ENCODE data around the gene C2orf74.
A peak's percentile ranks its signal among the peaks of the same experiment; 100 is the strongest.
"Not testable (repeated sequence)": the region's sequence is repeated elsewhere in the genome, so short reads cannot be mapped to it uniquely, and the experiment has no call there.

C2orf74 gene

DNA sequence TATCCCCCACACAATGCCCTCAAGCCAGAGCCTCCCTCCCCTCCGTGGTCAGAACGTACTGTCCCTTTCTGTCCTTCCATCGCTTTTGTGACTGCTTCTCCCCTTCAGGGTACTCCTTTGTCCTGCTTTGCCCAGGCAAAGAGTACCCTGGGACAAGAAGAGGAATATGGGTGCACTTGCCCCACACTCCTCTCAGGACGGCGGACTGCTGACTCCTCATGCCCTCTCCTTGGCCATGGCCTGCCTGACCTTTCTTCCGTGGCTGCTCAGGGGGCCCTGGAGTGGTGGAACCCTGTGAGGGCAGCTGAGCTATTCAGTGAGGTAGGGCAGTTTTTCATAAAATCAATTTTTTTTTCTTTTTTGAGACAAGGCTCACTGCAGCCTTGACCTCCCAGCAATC is 18.7 kb downstream of the C2orf74 start:
- peak overlapping the region; percentile 51 for H3K4me3 Mint-ChIP-seq

DNA sequence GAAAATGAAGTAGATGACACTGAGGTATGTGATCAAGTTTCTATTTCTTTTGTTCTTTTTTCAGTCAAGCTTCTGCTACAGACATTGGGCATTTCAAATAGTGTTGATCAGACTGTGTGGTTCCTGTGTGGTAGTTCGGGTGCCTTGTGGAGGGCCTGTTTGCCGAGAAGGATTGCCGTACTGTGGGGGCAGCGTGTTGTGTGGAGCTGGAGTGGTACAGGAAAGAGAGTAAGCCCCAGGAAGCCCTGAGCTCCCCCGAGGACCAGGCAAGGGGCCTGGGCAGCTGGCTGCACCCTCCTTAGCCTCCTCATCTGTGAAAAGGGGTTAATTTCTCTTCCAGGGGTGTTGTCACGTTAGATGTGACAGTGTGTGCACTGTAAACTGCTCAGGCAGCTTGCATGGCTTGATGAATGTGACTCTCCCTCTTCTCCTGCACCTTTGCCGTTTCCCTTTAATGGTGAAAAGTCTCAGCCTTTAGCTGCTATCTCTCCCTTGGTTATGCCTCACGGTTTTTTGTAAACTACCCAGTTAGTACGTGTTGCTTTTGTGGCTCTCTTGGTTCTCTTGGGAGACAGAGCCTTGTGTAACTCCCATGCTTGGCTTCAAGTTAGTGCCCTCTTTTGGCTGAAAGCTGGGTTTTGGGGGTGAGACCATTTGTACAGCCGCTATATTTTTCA is 19.5 kb downstream of the C2orf74 start:
- peak overlapping the region; percentile 51 for H3K4me3 Mint-ChIP-seq
- peaks cover 71% of the 10 kb centered on the region for H3K4me1 Mint-ChIP-seq
- no peaks in the 10 kb centered on the region for H3K27me3 Mint-ChIP-seq
- H3K9me3 Mint-ChIP-seq, result no peaks in the 10 kb centered on the region
- H3K27ac Mint-ChIP-seq, result peak overlapping the region; percentile 70
- H3K36me3 Mint-ChIP-seq, result peaks cover 28% of the 10 kb centered on the region

More for the DNA sequence above, 18.7 kb downstream of the C2orf74 start:
- peaks cover 76% of the 10 kb centered on the region for H3K4me1 Mint-ChIP-seq
- peaks cover 27% of the 10 kb centered on the region for H3K36me3 Mint-ChIP-seq
- no peaks in the 10 kb centered on the region for H3K27me3 Mint-ChIP-seq
- no peaks in the 10 kb centered on the region for H3K9me3 Mint-ChIP-seq
- peak overlapping the region; percentile 70 for H3K27ac Mint-ChIP-seq

- H3K27ac Mint-ChIP-seq, result no peak overlapping the region
- peaks cover 32% of the 10 kb centered on the region for H3K36me3 Mint-ChIP-seq
Measured at GRCh38 chr2:61182059-61182383, 20.0 kb downstream of the C2orf74 start.

DNA sequence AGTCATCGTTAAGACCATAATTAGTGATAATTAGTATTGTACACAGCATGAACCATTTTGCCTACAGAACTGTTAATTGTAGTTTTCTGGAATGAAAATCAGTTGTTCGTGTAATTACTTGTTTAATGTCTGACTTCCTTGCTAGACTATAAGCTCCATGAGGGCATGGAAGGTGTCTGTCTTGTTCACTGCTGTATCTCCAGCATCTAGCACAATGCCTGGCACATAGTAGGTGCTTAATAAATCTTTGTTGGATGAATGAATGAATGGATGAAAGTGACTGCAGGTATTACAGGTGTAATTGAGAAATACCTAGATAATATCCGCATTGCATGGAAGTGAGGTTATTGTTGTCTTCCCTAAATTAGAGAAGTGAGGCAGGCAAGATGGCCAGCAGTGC is 21.8 kb downstream of the C2orf74 start:
- no peak overlapping the region for H3K4me3 Mint-ChIP-seq
- peak overlapping the region; percentile 49 for H3K27ac Mint-ChIP-seq
- H3K4me1 Mint-ChIP-seq, result peaks cover 61% of the 10 kb centered on the region
- peaks cover 35% of the 10 kb centered on the region for H3K36me3 Mint-ChIP-seq
- H3K9me3 Mint-ChIP-seq, result no peaks in the 10 kb centered on the region
- H3K27me3 Mint-ChIP-seq, result no peaks in the 10 kb centered on the region

More at GRCh38 chr2:61182059-61182383, 20.0 kb downstream of the C2orf74 start:
- Mint-ChIP-seq H3K9me3 (no peaks in the 10 kb centered on the region), H3K4me1 (peaks cover 68% of the 10 kb centered on the region), H3K4me3 (peak overlapping the region; percentile 3), H3K27me3 (no peaks in the 10 kb centered on the region)

DNA sequence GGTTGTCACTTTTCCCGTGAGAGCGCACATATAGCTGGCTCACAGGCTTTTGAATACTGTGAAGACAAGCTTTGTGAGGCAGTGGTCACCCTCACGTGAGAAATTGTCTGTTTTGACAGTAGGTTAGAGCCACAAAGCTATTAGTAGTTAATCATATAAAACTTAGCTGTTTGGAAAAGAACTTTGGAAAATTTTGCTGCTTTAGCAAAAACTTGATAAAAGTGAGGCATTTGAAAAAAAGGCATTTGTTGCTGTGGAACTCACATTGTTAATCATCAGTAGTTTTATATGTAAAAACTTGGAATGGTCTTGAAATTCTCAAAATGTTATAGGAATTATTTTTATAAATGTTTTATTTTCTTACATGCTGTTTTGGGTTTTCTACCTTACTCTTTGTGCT is 22.3 kb downstream of the C2orf74 start:
- peaks cover 35% of the 10 kb centered on the region for H3K36me3 Mint-ChIP-seq
- peaks cover 56% of the 10 kb centered on the region for H3K4me1 Mint-ChIP-seq
- H3K27me3 Mint-ChIP-seq, result no peaks in the 10 kb centered on the region
- H3K9me3 Mint-ChIP-seq, result no peaks in the 10 kb centered on the region
- H3K4me3 Mint-ChIP-seq, result no peak overlapping the region
- peak overlapping the region; percentile 49 for H3K27ac Mint-ChIP-seq

- H3K4me3 Mint-ChIP-seq, result no peak overlapping the region
- H3K4me1 Mint-ChIP-seq, result peaks cover 47% of the 10 kb centered on the region
- H3K9me3 Mint-ChIP-seq, result no peaks in the 10 kb centered on the region
- peak overlapping the region; percentile 41 for H3K27ac Mint-ChIP-seq
- no peaks in the 10 kb centered on the region for H3K27me3 Mint-ChIP-seq
- peaks cover 31% of the 10 kb centered on the region for H3K36me3 Mint-ChIP-seq
Measured at GRCh38 chr2:61185231-61185728, 23.3 kb downstream of the C2orf74 start.

DNA sequence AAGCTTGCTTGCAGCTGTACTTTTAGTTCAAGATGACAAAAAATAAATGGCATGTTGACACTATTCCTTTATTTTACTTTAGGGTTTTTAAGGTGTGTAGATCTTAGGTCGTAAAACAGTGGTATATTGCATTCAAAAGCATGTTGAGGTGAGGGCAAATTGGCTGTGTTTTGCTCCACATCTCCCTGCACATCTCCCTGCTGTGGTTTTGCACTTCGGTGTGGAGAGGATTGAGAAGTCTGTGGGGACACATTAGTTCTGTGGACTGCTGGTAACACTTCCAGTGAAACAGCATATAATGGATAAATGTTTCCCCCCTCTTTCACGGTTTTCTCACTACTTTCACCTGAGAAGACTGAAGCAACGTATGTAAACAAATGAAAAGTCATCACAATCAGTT is 25.1 kb downstream of the C2orf74 start:
- Mint-ChIP-seq H3K9me3 (no peaks in the 10 kb centered on the region), H3K27me3 (no peaks in the 10 kb centered on the region), H3K4me3 (no peak overlapping the region), H3K27ac (peak overlapping the region; percentile 51), H3K36me3 (peaks cover 25% of the 10 kb centered on the region), H3K4me1 (peaks cover 40% of the 10 kb centered on the region)

DNA sequence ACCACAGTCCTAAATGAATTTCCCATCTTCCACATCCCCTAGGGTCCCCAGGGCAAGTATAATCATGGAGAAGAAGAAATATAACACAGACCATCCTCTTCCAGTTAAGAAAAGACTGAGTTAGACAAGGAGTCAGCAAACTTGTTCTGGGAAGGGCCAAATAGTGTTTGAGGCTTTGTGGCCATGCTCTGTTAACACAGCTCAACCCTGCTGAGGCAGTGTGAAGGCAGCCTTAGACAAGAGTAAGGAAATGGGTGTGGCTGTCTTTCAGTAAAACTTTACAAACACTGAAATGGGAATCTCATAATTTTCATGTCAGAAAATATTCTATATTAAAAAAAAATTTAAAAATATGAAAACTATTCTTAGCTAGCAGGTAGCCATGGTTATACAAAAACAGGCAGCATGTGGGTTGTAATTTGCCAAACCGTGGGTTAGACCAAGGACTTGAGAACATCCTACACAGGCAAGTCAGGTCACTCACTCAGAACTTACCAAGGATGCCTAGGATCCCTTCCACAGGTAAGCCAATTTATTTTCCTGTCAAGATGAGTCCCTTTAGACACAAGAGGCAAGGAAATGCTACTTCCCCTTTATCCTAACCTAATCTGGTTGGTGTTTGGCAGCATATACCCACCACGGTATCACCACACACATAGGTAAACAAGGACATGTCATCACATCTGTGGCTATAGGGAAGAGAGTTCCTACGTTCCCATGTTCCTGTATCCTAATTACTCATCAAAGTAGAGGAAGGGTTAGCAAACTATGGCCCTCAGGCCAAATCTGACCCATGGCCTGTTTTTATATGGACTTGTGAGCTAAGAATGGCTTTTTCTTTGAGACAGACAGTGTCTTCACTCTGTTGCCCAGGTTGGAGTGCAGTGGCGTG is 31.9 kb downstream of the C2orf74 start:
- no peak overlapping the region for H3K4me3 Mint-ChIP-seq
- peaks cover 25% of the 10 kb centered on the region for H3K4me1 Mint-ChIP-seq
- no peaks in the 10 kb centered on the region for H3K9me3 Mint-ChIP-seq
- no peaks in the 10 kb centered on the region for H3K27me3 Mint-ChIP-seq
- H3K36me3 Mint-ChIP-seq, result peaks cover 7% of the 10 kb centered on the region
- peak overlapping the region; percentile 62 for H3K27ac Mint-ChIP-seq

GRCh38 chr2:61194646-61195045 is 32.7 kb downstream of the C2orf74 start:
- H3K4me1 Mint-ChIP-seq, result peaks cover 25% of the 10 kb centered on the region
- not testable (repeated sequence) for H3K36me3 Mint-ChIP-seq, H3K27me3 Mint-ChIP-seq, H3K27ac Mint-ChIP-seq, H3K9me3 Mint-ChIP-seq, H3K4me3 Mint-ChIP-seq

DNA sequence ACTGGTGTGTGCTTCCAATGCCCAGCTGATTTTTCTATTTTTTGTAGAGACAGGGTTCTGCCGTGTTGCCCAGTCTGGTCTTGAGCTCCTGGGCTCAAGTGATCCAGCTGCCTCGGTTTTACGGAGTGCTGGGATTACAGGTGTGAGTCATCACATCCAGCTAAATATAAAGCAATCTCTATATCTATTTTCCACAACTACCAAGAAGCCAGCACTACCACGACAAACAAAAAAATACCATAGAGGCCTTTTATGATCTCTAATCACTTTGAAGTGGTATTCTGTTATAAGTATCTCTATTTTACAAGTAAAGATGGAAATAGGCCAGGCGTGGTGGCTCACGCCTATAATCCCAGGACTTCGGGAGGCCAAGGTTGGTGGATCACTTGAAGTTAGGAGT is 34.7 kb downstream of the C2orf74 start:
- H3K27me3 Mint-ChIP-seq, result no peaks in the 10 kb centered on the region
- no peaks in the 10 kb centered on the region for H3K9me3 Mint-ChIP-seq
- peaks cover 12% of the 10 kb centered on the region for H3K36me3 Mint-ChIP-seq
- H3K4me1 Mint-ChIP-seq, result peaks cover 17% of the 10 kb centered on the region
- H3K27ac Mint-ChIP-seq, result no peak overlapping the region
- H3K4me3 Mint-ChIP-seq, result no peak overlapping the region

- Mint-ChIP-seq H3K27ac (no peak overlapping the region), H3K4me3 (no peak overlapping the region), H3K36me3 (peaks cover 35% of the 10 kb centered on the region), H3K27me3 (no peaks in the 10 kb centered on the region), H3K9me3 (no peaks in the 10 kb centered on the region), H3K4me1 (no peaks in the 10 kb centered on the region)
Measured at GRCh38 chr2:61205132-61205531, 43.1 kb downstream of the C2orf74 start.

GRCh38 chr2:61210332-61210981 is 48.5 kb downstream of the C2orf74 start:
- no peak overlapping the region for H3K27ac Mint-ChIP-seq
- H3K36me3 Mint-ChIP-seq, result peaks cover 16% of the 10 kb centered on the region
- H3K9me3 Mint-ChIP-seq, result no peaks in the 10 kb centered on the region
- H3K27me3 Mint-ChIP-seq, result no peaks in the 10 kb centered on the region
- H3K4me1 Mint-ChIP-seq, result no peaks in the 10 kb centered on the region
- H3K4me3 Mint-ChIP-seq, result no peak overlapping the region

- Mint-ChIP-seq H3K9me3 (no peaks in the 10 kb centered on the region), H3K36me3 (peaks cover 12% of the 10 kb centered on the region), H3K27ac (no peak overlapping the region), H3K4me1 (peaks cover 4% of the 10 kb centered on the region), H3K27me3 (no peaks in the 10 kb centered on the region), H3K4me3 (no peak overlapping the region)
Measured at GRCh38 chr2:61214171-61214570, 52.2 kb downstream of the C2orf74 start.

Measured in activated naive CD4-positive, alpha-beta T cell treated with anti-CD3 and anti-CD28 coated beads, Interleukin-2, amount 50 U/mL, for 24 hours (primary cell).